H9 (cell line): ENCODE measurements around the gene DIPK1C. TPM values are rescaled to one million over a fixed set of nuclear protein-coding genes. Genes with fewer than 3 reads are reported as not detected.

ENCODE experiments used
- DNase-seq: peaks from one replicate; pipeline ENCODE4 v3.0.0-alpha.2; 2017
- H2AFZ ChIP-seq: one replicate; pipeline ENCODE4 v1.6.1; 2013; ENCODE audit warnings: mild to moderate bottlenecking, low read length, control low read depth, moderate library complexity
- H2AK5ac ChIP-seq: 2 replicates; pipeline ENCODE4 v1.6.1; 2013; ENCODE audit warnings: low read length, control low read depth, mixed read lengths; ENCODE audit not compliant: insufficient read length
- H2BK120ac ChIP-seq: one replicate; pipeline ENCODE4 v1.6.1; 2013; ENCODE audit warnings: low read depth, mild to moderate bottlenecking, low read length, control low read depth, inconsistent platforms; ENCODE audit not compliant: poor library complexity, severe bottlenecking
- H2BK12ac ChIP-seq: 2 replicates; pipeline ENCODE4 v1.6.1; 2013; ENCODE audit warnings: low read length, control low read depth, mixed read lengths, low read depth; ENCODE audit not compliant: insufficient read length
- H2BK15ac ChIP-seq: 2 replicates; pipeline ENCODE4 v1.6.1; 2013; ENCODE audit warnings: low read depth, low read length, control low read depth
- H2BK20ac ChIP-seq: one replicate; pipeline ENCODE4 v1.6.1; 2013; ENCODE audit warnings: low read depth, mild to moderate bottlenecking, low read length, control low read depth, inconsistent platforms; ENCODE audit not compliant: poor library complexity, severe bottlenecking
- H2BK5ac ChIP-seq: 2 replicates; pipeline ENCODE4 v1.6.1; 2013; ENCODE audit warnings: low read length, control low read depth, mixed read lengths; ENCODE audit not compliant: insufficient read length
- H3K14ac ChIP-seq: 2 replicates; pipeline ENCODE4 v1.6.1; 2013; ENCODE audit warnings: low read length, control low read depth; ENCODE audit not compliant: insufficient read depth
- H3K18ac ChIP-seq: 2 replicates; pipeline ENCODE4 v1.6.1; 2013; ENCODE audit warnings: low read depth, mild to moderate bottlenecking, mixed read lengths, low read length, control low read depth; ENCODE audit not compliant: insufficient read length
- H3K23ac ChIP-seq: 2 replicates; pipeline ENCODE4 v1.6.1; 2013; ENCODE audit warnings: low read length, control low read depth, mixed read lengths, low read depth; ENCODE audit not compliant: insufficient read length
- H3K23me2 ChIP-seq: 2 replicates; pipeline ENCODE4 v1.6.1; 2013; ENCODE audit warnings: low read depth, mild to moderate bottlenecking, mixed read lengths, low read length, control low read depth; ENCODE audit not compliant: insufficient read length, poor library complexity, severe bottlenecking
- H3K27ac ChIP-seq: 2 replicates; pipeline ENCODE4 v1.5.1; 2013; ENCODE audit warnings: low read length, control low read depth, mixed read lengths, low read depth; ENCODE audit not compliant: insufficient read length
- H3K27me3 ChIP-seq: 2 replicates; pipeline ENCODE4 v1.6.1; 2013; ENCODE audit warnings: low read length, control low read depth, inconsistent platforms; ENCODE audit not compliant: insufficient read depth
- H3K4ac ChIP-seq: 2 replicates; pipeline ENCODE4 v1.6.1; 2013; ENCODE audit warnings: low read depth, mild to moderate bottlenecking, control low read depth, inconsistent platforms, low read length, moderate library complexity
- H3K4me1 ChIP-seq: 2 replicates; pipeline ENCODE4 v1.6.1; 2013; ENCODE audit warnings: low read length, control low read depth, inconsistent platforms; ENCODE audit not compliant: insufficient read depth
- H3K4me2 ChIP-seq: 2 replicates; pipeline ENCODE4 v1.6.1; 2013; ENCODE audit warnings: low read length, control low read depth, mixed read lengths; ENCODE audit not compliant: insufficient read length, insufficient read depth
- H3K56ac ChIP-seq: 2 replicates; pipeline ENCODE4 v1.6.1; 2013; ENCODE audit warnings: low read depth, mild to moderate bottlenecking, mixed read lengths, low read length, control low read depth; ENCODE audit not compliant: insufficient read length
- H3K79me1 ChIP-seq: 2 replicates; pipeline ENCODE4 v1.6.1; 2013; ENCODE audit warnings: low read depth, mild to moderate bottlenecking, moderate library complexity, low read length, control low read depth, inconsistent platforms; ENCODE audit not compliant: insufficient read depth, poor library complexity, severe bottlenecking
- H3K79me2 ChIP-seq: 2 replicates; pipeline ENCODE4 v1.6.1; 2013; ENCODE audit warnings: low read length, control low read depth, inconsistent platforms; ENCODE audit not compliant: insufficient read depth
- H3K9ac ChIP-seq: 2 replicates; pipeline ENCODE4 v1.6.1; 2013; ENCODE audit warnings: low read length, control low read depth, mixed read lengths; ENCODE audit not compliant: insufficient read length; ENCODE audit errors: extremely low read depth
- H3K9me3 ChIP-seq: one replicate; pipeline ENCODE4 v1.6.1; 2013; ENCODE audit warnings: low read depth, low read length, inconsistent platforms; ENCODE audit not compliant: control insufficient read depth
- H3T11ph ChIP-seq: one replicate; pipeline ENCODE4 v1.6.1; 2013; ENCODE audit warnings: mild to moderate bottlenecking, low read length, control low read depth, inconsistent platforms
- H4K20me1 ChIP-seq: one replicate; pipeline ENCODE4 v1.6.1; 2013; ENCODE audit not compliant: control insufficient read depth, insufficient read length, insufficient read depth
- H4K5ac ChIP-seq: 2 replicates; pipeline ENCODE4 v1.6.1; 2013; ENCODE audit warnings: low read depth, mild to moderate bottlenecking, mixed read lengths, low read length, control low read depth; ENCODE audit not compliant: insufficient read length
- H4K8ac ChIP-seq: replicated peaks from 2 replicates; pipeline ENCODE4 v1.6.1; 2013; ENCODE audit warnings: low read length, control low read depth, mixed read lengths, low read depth; ENCODE audit not compliant: insufficient read length
- H4K91ac ChIP-seq: 2 replicates; pipeline ENCODE4 v1.6.1; 2013; ENCODE audit warnings: low read depth, mild to moderate bottlenecking, moderate library complexity, mixed read lengths, low read length, control low read depth; ENCODE audit not compliant: insufficient read length
- H3K27ac Mint-ChIP-seq, 3 experiments: 2 replicates in 2 of 3; 3 replicates in 1 of 3; pipeline ENCODE4 v1.8.0; 2020 to 2021; ENCODE audit warnings: mixed read lengths in 3 of 3, mild to moderate bottlenecking in 1 of 3, moderate library complexity in 1 of 3
- H3K27me3 Mint-ChIP-seq: 2 replicates; pipeline ENCODE4 v1.8.0; 2021; ENCODE audit warnings: low read depth, mild to moderate bottlenecking, moderate library complexity, mixed read lengths
- H3K36me3 Mint-ChIP-seq, 3 experiments: 2 replicates in 2 of 3; 3 replicates in 1 of 3; pipeline ENCODE4 v1.8.0; 2020 to 2021; ENCODE audit warnings: low read depth in 3 of 3, mixed read lengths in 3 of 3; ENCODE audit not compliant: insufficient read depth in 1 of 3
- H3K4me1 Mint-ChIP-seq, 2 experiments: 2 replicates each; pipeline ENCODE4 v1.8.0; 2020; ENCODE audit warnings: mixed read lengths in 2 of 2
- H3K4me3 Mint-ChIP-seq, 2 experiments: 2 replicates in 1 of 2; 3 replicates in 1 of 2; pipeline ENCODE4 v1.8.0; 2020 to 2021; ENCODE audit warnings: mild to moderate bottlenecking in 2 of 2, mixed read lengths in 2 of 2, moderate library complexity in 1 of 2
- H3K9me3 Mint-ChIP-seq, 2 experiments: 2 replicates in 1 of 2; 3 replicates in 1 of 2; pipeline ENCODE4 v1.8.0; 2020; ENCODE audit warnings: mild to moderate bottlenecking in 2 of 2, mixed read lengths in 2 of 2, moderate library complexity in 1 of 2
- CTCF ChIP-seq: fragments of 200-600 bp; sonication (generic); conservative IDR thresholded peaks from 3 replicates; pipeline ENCODE4 v1.8.0; 2021; ENCODE audit warnings: antibody characterized with exemption, mild to moderate bottlenecking
- WGBS: extraction: QIAGEN DNeasy Blood & Tissue Kit; methylation state at CpG from one replicate; pipeline ENCODE4 v1.1.7; 2013; ENCODE audit warnings: missing lambda C conversion rate, low lambda C conversion rate, mixed read lengths; ENCODE audit not compliant: insufficient read length; ENCODE audit errors: extremely low coverage; 5-methylcytosine and 5-hydroxymethylcytosine counted together
- total RNA-seq: library from RNA; stranded (reverse); gene quantifications from 2 replicates; pipeline ENCODE4 v1.2.1, GENCODE V29; 2021

The DIPK1C gene
- total RNA-seq, 1 experiment from 2014 or later = not detected

- Histone ChIP-seq H3K23ac (no peak overlapping the region), H3K14ac (no peak overlapping the region), H3T11ph (no peak overlapping the region), H2BK15ac (no peak overlapping the region), H3K56ac (no peak overlapping the region), H3K4me1 (no peaks in the 10 kb centered on the region), H2BK120ac (no peak overlapping the region), H4K5ac (no peak overlapping the region), H4K91ac (no peak overlapping the region), H3K4ac (no peak overlapping the region), H3K27ac (no peak overlapping the region), H3K9ac (no peak overlapping the region), H4K20me1 (no peaks in the 10 kb centered on the region), H3K23me2 (no peaks in the 10 kb centered on the region), H3K79me2 (no peaks in the 10 kb centered on the region; the same call in 1 of the 2 replicates), H2AK5ac (no peak overlapping the region), H3K27me3 (no peaks in the 10 kb centered on the region), H2BK20ac (no peak overlapping the region), H3K18ac (no peak overlapping the region), H2AFZ (no peak overlapping the region), H3K4me2 (no peak overlapping the region), H2BK5ac (no peak overlapping the region), H2BK12ac (no peak overlapping the region), H3K79me1 (no peaks in the 10 kb centered on the region), H3K9me3 (no peaks in the 10 kb centered on the region), H4K8ac (no peak overlapping the region)
- H3K27me3 Mint-ChIP-seq = 0 out of 2 replicates have a peak, but pooled peaks cover 1% of the 10 kb centered on the region
- H3K4me3 Mint-ChIP-seq = no peak overlapping the region
- H3K36me3 Mint-ChIP-seq = no peaks in the 10 kb centered on the region; a peak in 1 of 7 replicates
- peaks cover 0 to 2% of the 10 kb centered on the region in 2 experiments; a peak in 2 of 4 replicates for H3K4me1 Mint-ChIP-seq
- no peak for TF ChIP-seq CTCF
- peaks cover 2 to 4% of the 10 kb centered on the region in 2 experiments; a peak in 2 of 5 replicates for H3K9me3 Mint-ChIP-seq
- H3K27ac Mint-ChIP-seq = no peak overlapping the region; a peak in 1 of 7 replicates
- no peak for DNase-seq
- no CpG with 5 or more reads among the region's 8 CpGs for WGBS
These were observed 31.8 kb upstream of the DIPK1C start for GRCh38 chr18:74488864-74489263.
